ENCODE measurements around the gene TBRG4.

Gene TBRG4

DNA sequence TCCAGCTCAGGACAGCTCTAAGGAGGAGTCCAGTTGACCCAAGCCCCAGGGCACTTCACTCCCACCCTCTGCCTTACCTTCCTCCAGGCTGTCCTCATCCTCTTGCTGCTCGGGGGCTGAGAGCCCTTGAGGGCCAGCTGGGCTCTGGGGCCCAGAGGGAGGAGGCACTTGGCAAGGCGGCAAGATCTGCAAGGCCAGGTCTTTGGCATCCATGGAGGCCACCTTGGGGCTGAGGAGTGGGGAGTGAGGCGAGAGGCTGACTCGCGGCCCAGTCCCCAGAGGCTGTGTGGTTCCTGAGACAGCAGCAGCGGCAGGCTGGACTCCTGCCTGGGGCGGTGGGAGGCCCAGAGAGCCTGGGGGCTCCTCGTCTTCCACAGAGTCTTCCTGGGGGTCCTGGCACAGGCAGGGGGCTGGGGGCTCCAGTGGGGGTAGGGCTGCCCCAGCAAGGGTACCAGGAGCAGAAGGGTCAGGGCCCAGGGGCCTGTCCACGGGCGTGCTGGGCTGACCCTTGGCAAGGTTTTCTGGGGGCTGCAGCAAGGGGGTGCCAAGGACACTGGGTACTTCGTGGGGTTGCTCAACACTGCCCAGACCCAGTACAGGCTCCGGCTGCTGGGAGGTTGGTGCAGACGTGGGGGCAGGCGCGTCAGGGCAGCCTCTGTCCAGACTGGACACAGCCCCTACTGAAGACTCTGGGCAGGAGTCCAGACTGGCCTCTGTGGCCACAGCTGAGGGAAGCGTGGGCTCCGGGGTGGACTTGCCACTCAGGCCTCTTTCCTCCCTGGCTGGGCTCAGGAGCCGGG is 29.3 kb downstream of the TBRG4 start:
- Histone ChIP-seq H3K4me3 (replicated peaks; ENCODE audit: insufficient read depth, low read length) (no peak overlapping the region), H3K27ac (replicated peaks) (no peak overlapping the region), H3K27me3 (ENCODE audit: insufficient read depth, poor library complexity, severe bottlenecking) (no peaks in the 10 kb centered on the region)
- TF ChIP-seq CTCF (IDR thresholded peaks at IDR 0.05; ENCODE audit: insufficient read depth, low read length) (no peak), POLR2AphosphoS5 (IDR thresholded peaks at IDR 0.05; ENCODE audit: low read depth) (no peak), GABPA (IDR thresholded peaks at IDR 0.05; ENCODE audit: low read depth) (no peak), SPI1 (IDR thresholded peaks at IDR 0.05; ENCODE audit: borderline replicate concordance, low read depth) (no peak), REST (IDR thresholded peaks at IDR 0.05; ENCODE audit: insufficient replicate concordance, low read depth) (no peak)
- DNase-seq (ENCODE audit: low read depth in 1 of 2, low spot score in 1 of 2): no peak

- no peak overlapping the region for H3K4me3 ChIP-seq (replicated peaks; ENCODE audit: insufficient read depth, low read length)
- no peak for DNase-seq (ENCODE audit: low read depth in 1 of 2, low spot score in 1 of 2)
- TF ChIP-seq POLR2AphosphoS5 (IDR thresholded peaks at IDR 0.05; ENCODE audit: low read depth) (no peak), SPI1 (IDR thresholded peaks at IDR 0.05; ENCODE audit: borderline replicate concordance, low read depth) (no peak), REST (IDR thresholded peaks at IDR 0.05; ENCODE audit: insufficient replicate concordance, low read depth) (no peak), CTCF (IDR thresholded peaks at IDR 0.05; ENCODE audit: insufficient read depth, low read length) (no peak)
- no peak overlapping the region for H3K27ac ChIP-seq (replicated peaks)
- no peaks in the 10 kb centered on the region for H3K27me3 ChIP-seq (ENCODE audit: insufficient read depth, poor library complexity, severe bottlenecking)
Measured at GRCh38 chr7:45081670-45081974, 29.9 kb downstream of the TBRG4 start.

- no peak for TF ChIP-seq GABPA (IDR thresholded peaks at IDR 0.05; ENCODE audit: low read depth)
- no peak for TF ChIP-seq REST (IDR thresholded peaks at IDR 0.05; ENCODE audit: insufficient replicate concordance, low read depth)
- TF ChIP-seq CTCF (IDR thresholded peaks at IDR 0.05; ENCODE audit: insufficient read depth, low read length): no peak
- no peak for TF ChIP-seq SPI1 (IDR thresholded peaks at IDR 0.05; ENCODE audit: borderline replicate concordance, low read depth)
- TF ChIP-seq POLR2AphosphoS5 (IDR thresholded peaks at IDR 0.05; ENCODE audit: low read depth): no peak
- H3K4me3 ChIP-seq (replicated peaks; ENCODE audit: insufficient read depth, low read length): no peak overlapping the region
- H3K27me3 ChIP-seq (ENCODE audit: insufficient read depth, poor library complexity, severe bottlenecking): no peaks in the 10 kb centered on the region
- H3K27ac ChIP-seq (replicated peaks): no peak overlapping the region
- DNase-seq (ENCODE audit: low read depth in 1 of 2, low spot score in 1 of 2): no peak
Measured at GRCh38 chr7:45080958-45081669, 30.4 kb downstream of the TBRG4 start.
